Measurements from ENCODE around the gene TPD52L2. TPM values are rescaled to one million over a fixed set of nuclear protein-coding genes. Genes with fewer than 3 reads are reported as not detected.
"Not testable (repeated sequence)": the region's sequence is repeated elsewhere in the genome, so short reads cannot be mapped to it uniquely, and the experiment has no call there.

Gene TPD52L2
- total and polyA plus RNA-seq, 7 donors = 71.7 to 109 (median 84.7) TPM

GRCh38 chr20:63847237-63848002 is 17.6 kb upstream of the TPD52L2 start:
- H3K27ac ChIP-seq = peak overlapping the region; percentile 10 to 64 (median 36)
- DNase-seq = no peak
- H3K36me3 ChIP-seq = no peaks in the 10 kb centered on the region
- H3K4me1 ChIP-seq = peaks cover 0 to 16% (median 7%) of the 10 kb centered on the region in 4 donors
- peaks cover 0 to 46% (median 28%) of the 10 kb centered on the region in 3 donors for H3K27me3 ChIP-seq
- no peaks in the 10 kb centered on the region for H3K9me3 ChIP-seq
- TF ChIP-seq EP300 (IDR thresholded peaks at IDR 0.05) (no peak), CTCF (IDR thresholded peaks at IDR 0.05) (no peak), POLR2AphosphoS5 (IDR thresholded peaks at IDR 0.05) (no peak), POLR2A (IDR thresholded peaks at IDR 0.05) (no peak)
- H3K4me3 ChIP-seq = no peak overlapping the region
- intact Hi-C loops (cut with DNase I) = no loop called here
- WGBS, 2 donors = 29 to 43% methylated on average over 16 of the region's 16 CpGs

- peak overlapping the region; percentile 10 to 64 (median 36) for H3K27ac ChIP-seq
- peaks cover 0 to 16% (median 7%) of the 10 kb centered on the region in 4 donors for H3K4me1 ChIP-seq
- H3K36me3 ChIP-seq = no peaks in the 10 kb centered on the region
- no peak for TF ChIP-seq POLR2AphosphoS5 (IDR thresholded peaks at IDR 0.05)
- TF ChIP-seq POLR2A (IDR thresholded peaks at IDR 0.05) = no peak
- TF ChIP-seq EP300 (IDR thresholded peaks at IDR 0.05) = no peak
- TF ChIP-seq CTCF (IDR thresholded peaks at IDR 0.05) = no peak
- peaks cover 0 to 54% (median 27%) of the 10 kb centered on the region in 3 donors for H3K27me3 ChIP-seq
- no peaks in the 10 kb centered on the region for H3K9me3 ChIP-seq
- intact Hi-C loops (cut with DNase I) = no loop called here
- WGBS, 2 donors = 69 to 74% methylated on average over 28 of the region's 28 CpGs
- no peak for DNase-seq
- H3K4me3 ChIP-seq = no peak overlapping the region
These were observed 16.8 kb upstream of the TPD52L2 start for GRCh38 chr20:63848003-63848911.

- no peak overlapping the region for H3K27ac ChIP-seq
- no peak for DNase-seq
- TF ChIP-seq POLR2AphosphoS5 (IDR thresholded peaks at IDR 0.05) (no peak), POLR2A (IDR thresholded peaks at IDR 0.05) (no peak), CTCF (IDR thresholded peaks at IDR 0.05) (no peak), EP300 (IDR thresholded peaks at IDR 0.05) (no peak)
- intact Hi-C loops (cut with DNase I) = no loop called here
- H3K4me1 ChIP-seq = peaks cover 0 to 36% (median 28%) of the 10 kb centered on the region in 4 donors
- H3K27me3 ChIP-seq = peaks cover 8 to 55% (median 32%) of the 10 kb centered on the region in 3 donors
- no peaks in the 10 kb centered on the region for H3K9me3 ChIP-seq
- 71 to 75% methylated on average over 27 of the region's 27 CpGs for WGBS, 2 donors
- no peaks in the 10 kb centered on the region for H3K36me3 ChIP-seq
- no peak overlapping the region for H3K4me3 ChIP-seq
These were observed 14.2 kb upstream of the TPD52L2 start for GRCh38 chr20:63850689-63851547.

- 78 to 89% methylated on average over 14 of the region's 14 CpGs for WGBS, 2 donors
- intact Hi-C loops (cut with DNase I); H3K36me3 ChIP-seq; H3K27ac ChIP-seq; H3K9me3 ChIP-seq; DNase-seq; H3K4me3 ChIP-seq: not testable (repeated sequence)
- Histone ChIP-seq H3K27me3 (peaks cover 13 to 55% (median 39%) of the 10 kb centered on the region in 3 donors), H3K4me1 (peaks cover 0 to 30% (median 23%) of the 10 kb centered on the region in 4 donors)
These were observed 13.5 kb upstream of the TPD52L2 start for GRCh38 chr20:63851548-63851943.

GRCh38 chr20:63853733-63854068 is 11.4 kb upstream of the TPD52L2 start:
- WGBS, 2 donors = 62 to 69% methylated on average over 4 of the region's 4 CpGs
- H3K27me3 ChIP-seq = peaks cover 17 to 67% (median 50%) of the 10 kb centered on the region in 3 donors
- DNase-seq; intact Hi-C loops (cut with DNase I); H3K36me3 ChIP-seq; H3K4me3 ChIP-seq; H3K9me3 ChIP-seq: not testable (repeated sequence)
- peaks cover 0 to 36% (median 30%) of the 10 kb centered on the region in 4 donors for H3K4me1 ChIP-seq
- H3K27ac ChIP-seq = peak overlapping the region; percentile 55 to 73 (median 60)
